GM19467 (cell line): ENCODE data around the gene C19orf33.

Experiments used
- ATAC-seq: cut with Tn5 transposase; IDR thresholded peaks from one replicate; pipeline ENCODE4 v1.9.1; 2021; ENCODE audit warnings: mild to moderate bottlenecking, moderate library complexity; ENCODE audit not compliant: unreplicated experiment

The C19orf33 gene

DNA sequence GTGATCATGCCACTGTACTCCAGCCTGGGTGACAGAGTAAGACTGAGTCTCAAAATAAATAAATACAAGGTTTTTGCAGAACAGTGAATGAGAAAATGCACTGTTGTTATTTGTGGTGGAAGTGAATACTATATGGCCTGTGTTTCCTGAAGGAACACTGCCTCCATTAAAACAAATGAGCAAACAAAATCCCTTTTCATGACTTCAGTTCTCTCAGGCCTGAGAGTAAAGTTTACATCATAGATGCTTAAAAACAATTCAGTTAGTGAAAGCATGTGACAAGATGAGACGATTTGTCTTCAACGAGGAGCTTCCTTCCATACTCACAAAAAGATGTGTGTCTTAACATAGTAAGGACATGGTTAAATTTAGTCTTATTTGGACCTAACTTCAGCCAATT is 25.3 kb upstream of the C19orf33 start:
- ATAC-seq = no peak

DNA sequence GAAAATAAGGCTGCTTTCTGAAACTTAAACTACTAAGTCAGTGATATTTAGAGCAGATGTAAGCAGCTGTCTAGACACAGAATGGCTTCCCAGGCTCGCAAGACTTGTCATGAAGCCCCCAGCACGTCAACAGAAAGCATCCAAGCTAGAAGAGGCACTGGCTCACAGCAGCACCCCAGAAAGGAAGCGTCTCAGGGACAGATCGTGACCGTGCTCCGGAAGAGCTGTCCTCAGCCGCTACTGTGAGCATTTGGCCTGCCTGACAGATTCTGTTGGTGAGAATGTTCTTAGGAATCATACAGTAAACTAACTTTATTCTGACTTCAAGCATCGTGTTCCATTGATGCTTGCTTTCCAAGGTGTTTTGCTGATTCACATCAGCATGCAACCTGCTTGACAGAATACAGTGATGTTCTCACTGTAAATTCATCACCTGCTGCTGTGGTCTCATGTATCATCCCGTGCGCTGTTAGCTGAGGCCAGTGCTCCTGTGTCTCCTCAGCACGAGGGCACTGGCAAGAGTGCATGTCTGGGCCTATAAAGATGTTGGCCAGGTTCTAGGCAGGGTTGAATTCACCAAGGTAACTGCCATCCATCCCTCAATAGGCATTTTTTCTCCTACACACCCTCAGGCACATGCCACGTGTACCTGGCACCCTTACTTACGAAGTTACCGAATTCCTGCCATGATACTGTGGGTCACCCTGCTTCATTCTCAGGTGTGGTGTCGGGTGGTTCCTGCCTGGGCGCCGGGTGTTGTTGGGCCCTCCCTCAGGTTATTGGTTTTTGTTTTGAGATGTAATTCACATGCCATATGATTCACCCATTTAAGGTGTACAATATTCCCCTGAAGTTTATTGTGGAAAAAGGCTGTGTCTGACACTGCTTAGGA is 23.8 kb upstream of the C19orf33 start:
- ATAC-seq = no peak

DNA sequence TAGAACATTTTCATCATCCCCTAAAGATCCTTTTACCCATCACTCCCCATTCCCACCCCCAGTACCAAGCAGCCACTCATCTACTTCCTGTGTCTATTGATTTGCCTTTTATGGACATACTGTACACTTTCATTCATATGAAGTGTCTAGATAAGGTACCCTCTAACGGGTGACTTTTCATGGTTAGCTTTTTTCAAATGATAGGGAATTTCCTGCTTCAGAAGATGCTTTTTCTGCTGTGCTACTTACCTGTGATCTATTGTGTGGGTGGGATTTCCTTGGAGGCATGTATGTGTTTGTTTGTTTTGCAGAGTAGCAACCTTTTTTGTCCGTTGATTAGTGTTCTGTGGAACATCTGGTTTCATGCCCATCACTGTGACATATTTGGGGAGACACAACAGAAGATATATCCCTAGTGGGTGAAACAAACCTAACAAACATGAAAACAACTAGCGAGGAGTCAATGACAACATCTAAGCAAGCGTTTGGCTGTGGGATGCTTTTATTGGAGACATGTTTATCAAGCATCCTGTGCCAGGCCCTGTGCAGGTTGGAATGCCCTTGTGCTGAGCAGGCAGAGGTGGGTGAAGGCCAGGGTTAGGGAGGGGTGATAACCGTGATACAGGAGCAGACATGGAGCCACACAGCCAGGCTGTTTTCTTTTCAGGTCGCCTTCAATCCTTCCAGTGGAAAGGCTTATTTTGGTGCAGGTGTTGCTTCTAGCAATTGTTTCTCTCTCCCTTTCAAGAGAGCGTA is 22.1 kb upstream of the C19orf33 start:
- ATAC-seq = no peak

DNA sequence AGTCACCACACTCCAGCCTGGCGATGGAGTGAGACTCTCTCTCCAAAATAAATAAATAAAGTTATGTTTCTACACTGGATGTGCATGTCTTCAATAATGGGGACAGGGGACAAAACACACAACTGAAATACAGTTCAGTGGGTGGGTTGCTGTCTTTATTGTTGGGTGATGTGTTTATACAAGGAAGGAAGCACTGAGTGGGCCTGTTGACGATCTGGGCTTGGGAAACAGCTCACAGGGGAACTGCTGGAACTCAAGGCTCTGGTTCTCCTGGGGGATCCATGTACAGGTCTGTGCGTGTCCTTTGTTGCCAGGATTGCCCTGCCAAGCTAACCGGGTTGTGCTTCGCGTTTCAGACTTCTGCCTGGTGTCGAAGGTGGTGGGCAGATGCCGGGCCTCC is 20.8 kb upstream of the C19orf33 start:
- no peak for ATAC-seq

DNA sequence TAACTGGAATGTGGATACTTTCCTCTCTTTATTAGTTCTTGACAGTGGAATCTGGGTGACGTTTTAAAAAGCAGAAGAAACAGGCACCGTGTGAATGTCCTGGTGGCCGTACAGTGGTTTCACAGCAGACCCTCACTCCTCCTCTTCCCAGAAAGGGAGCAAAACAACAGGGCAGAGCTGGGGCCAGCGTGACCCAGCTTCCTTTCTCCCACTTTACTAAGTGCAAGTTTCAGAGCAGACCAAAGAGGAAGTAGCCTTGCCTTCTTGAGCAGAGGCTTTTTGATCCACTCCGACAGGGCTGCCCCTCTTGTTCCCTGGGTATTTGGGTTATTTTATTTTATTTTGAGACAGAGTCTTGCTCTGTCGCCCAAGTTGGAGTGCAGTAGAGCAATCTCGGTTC is 19.6 kb upstream of the C19orf33 start:
- ATAC-seq = no peak

DNA sequence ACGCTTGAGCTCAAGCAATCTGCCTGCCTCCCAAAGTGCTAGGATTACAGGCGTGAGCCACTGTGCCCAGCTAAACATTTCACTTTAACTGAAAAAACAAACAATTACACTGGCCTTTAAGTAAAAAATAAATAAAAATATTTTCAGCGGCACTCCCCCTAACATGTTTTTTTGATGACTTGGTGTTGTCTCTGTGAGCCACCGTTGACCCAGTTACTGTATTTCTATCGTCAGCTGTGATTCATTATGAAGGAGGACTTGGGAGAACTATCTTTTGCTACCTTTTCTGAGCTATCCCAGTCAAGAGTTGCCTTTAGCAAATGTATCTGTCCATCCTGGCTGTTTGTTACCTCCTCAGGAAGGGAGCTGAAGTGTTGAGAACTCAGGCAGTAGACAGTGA is 18.5 kb upstream of the C19orf33 start:
- no peak for ATAC-seq

DNA sequence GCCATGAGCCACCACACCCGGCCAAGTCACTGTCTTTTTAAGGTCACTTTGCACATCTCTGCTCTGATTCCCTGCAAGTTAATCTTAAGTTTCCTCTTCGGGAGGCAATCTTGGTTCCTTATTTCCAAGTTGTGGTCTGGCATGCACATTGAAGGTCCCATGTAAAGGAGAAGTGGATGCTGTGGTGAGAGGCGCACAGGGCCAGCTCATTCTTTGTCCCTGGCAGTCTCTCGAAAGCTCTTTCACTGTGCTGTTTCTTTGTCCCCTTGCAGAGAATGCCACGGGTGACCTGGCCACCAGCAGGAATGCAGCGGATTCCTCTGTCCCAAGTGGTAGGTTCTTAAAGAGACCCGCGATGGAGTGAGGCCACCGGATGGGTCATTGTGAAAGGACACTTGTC is 16.4 kb upstream of the C19orf33 start:
- ATAC-seq = no peak

DNA sequence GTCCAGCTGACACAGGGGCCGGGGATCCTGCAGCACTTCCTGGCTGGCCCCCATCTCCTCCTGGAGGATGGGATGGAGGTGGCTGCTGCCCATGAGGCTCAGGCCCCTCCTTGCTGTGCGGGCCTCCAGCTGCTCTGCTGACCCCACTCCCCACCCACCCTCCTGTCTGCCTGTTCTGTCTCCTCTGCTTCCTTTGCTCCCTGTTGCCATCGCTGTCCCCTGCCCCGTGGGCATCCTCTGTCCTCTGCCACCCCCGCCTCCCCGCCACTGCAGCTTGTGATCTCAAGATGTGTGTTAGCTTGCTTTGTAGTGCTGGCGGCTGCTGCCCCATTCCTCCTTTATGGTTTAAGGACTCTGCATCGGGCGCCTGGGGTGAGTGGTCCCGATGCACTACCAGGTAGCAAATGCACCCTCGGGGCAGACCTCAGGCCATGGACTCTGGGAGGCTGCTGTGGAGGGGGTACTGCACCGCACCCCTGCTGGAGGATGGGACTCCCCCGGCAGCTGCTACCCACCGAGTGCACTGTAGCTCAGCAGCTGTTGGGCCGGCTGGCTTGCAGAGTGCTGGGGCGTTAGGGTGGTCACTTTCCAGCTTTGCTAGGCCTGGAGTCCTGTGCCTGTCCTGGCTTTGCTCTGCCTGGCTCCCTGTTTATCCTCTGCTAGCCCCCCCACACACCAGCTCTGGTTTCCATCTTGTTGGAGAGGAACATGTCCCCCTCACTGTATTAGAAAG is 15.8 kb upstream of the C19orf33 start:
- ATAC-seq = no peak

DNA sequence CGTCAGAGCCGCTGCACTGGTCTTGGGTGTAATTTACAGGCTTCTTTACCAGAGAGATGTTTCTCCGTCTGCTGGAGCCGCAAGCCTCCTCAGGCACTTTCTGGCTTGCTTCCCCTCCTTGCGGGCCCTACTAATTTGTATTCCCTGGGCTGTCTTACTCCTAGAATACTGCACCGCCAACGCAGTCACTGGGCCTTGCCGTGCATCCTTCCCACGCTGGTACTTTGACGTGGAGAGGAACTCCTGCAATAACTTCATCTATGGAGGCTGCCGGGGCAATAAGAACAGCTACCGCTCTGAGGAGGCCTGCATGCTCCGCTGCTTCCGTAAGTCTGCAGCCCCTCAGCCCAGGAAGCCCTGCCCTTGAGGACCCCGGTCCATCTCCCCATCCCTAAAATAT is 14.1 kb upstream of the C19orf33 start:
- no peak for ATAC-seq

DNA sequence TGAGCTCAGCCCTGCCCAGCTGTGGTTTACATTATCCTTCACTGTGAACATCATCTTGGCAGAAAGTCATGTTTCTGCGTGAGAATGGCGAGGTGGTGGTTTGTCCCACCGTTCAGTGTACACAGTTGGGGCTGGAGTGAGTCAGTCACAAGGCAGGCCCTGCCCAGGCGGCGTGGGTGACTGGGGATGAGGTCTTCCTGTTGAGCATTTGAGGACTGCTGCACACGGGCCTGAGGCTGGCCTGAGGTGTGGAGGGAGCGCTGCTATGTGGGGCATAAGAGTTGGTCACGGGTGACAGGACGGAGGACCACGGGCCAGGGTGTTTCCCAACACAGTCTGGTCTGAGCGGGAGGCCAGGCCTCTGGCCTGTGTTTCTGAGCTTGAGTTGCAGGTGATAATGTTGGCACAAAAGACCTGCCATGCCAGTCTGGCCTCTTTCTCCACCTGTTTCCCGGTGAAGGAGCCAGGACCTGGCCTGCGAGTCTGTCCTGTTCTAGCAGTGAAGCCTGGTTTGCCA is 13.4 kb upstream of the C19orf33 start:
- no peak for ATAC-seq

DNA sequence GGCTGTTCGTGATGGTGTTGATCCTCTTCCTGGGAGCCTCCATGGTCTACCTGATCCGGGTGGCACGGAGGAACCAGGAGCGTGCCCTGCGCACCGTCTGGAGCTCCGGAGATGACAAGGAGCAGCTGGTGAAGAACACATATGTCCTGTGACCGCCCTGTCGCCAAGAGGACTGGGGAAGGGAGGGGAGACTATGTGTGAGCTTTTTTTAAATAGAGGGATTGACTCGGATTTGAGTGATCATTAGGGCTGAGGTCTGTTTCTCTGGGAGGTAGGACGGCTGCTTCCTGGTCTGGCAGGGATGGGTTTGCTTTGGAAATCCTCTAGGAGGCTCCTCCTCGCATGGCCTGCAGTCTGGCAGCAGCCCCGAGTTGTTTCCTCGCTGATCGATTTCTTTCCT is 12.2 kb upstream of the C19orf33 start:
- ATAC-seq = no peak

DNA sequence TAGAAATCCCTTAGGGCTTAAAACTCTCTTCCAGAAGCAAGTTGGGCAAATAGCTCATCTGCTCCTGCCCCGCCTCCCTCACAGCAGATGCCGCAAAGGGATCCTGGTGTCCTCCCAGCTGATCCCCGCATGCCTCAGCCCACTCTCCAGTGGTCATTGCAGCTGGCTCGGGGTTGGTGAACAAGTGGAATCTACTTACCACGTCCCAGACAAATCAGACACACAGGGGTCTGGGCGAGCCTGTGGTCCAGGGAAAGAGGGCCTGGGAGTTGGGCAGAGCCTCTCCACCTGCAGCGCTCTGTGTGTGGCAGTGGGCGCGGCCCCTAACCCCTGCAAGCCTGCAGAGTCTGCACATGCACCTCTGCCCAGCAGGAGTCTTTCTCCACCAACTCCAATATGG is 10.8 kb upstream of the C19orf33 start:
- no peak for ATAC-seq

DNA sequence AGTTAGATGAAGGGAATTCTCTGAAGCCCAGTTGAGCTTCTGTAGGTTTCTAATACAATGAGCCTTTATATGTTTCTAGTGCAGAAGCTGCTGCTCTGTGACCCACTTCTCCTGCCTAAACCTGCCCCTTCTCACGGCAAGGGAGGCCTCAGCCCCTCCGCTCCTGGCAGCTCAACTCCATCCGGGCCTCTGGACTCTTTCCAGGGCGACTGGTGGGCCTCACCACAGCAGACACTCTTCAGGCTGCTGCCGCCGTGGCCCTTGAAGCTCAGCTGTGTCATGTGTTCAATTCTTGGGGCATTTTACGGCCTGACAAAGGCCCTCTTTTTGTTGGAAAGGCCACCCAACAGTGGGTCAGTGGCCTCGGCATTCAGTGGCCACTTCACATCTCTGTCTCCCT is 10.0 kb upstream of the C19orf33 start:
- no peak for ATAC-seq

DNA sequence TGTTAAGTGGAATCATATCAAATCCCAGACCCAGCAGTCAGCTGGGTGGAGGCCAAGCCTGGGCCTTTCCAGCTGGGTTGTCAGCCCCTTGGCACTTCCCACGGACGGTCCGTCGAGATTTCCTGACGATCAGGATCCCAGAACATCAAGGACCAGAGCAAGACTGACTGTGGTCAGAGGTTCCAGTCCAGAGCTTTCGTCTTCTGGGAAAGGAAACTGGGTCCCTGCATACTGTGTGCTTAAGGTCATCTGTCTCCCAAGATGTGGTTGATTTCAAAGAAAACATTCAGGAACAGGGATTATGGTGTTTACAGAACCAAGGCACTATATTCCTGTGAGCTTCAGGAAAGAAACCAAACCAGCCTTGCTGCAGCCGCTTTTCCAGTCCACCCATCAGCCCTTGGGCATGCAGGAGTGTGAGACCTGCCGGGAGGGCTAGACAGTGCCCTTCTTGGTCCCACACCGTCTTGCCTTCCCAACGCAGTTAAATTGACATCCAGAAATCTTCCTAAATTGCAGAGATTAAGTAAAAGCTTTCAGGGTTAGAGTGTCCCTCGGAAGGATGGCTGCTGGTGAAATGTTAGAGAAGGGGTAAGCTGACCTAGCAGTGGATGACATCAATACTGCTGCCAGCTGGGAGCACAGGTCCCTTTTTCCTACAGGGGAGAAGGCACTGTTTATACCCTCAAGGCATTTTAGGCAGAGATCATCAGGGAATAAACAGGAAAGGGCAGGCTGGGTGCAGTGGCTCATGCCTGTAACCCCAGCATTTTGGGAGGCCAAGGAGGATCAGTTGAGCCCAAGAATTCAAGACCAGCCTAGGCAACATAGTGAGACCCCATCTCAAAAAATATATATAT is 5.0 kb upstream of the C19orf33 start:
- no peak for ATAC-seq

DNA sequence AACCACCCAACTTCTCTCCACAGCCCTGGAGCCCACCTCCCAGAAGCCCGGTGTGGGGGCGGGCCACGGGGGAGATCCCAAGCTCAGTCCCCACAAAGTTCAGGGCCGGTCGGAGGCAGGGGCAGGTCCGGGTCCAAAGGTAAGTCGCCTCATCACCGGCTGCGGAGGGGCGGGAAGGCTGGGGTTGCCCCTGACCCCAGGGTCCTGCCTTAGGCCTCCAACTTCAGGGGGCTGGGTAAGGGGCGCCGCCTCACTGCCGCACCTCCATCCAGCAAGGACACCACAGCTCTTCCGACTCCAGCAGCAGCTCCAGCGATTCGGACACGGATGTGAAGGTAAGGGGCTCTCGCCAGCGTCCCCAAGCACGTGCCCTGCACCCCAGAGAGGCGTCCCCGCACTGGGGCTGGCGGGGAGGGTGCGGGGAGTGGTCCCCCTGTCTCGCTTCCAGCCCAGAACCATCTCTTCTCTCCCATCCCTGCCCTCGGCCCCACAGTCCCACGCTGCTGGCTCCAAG is 358 bp downstream of the C19orf33 start:
- ATAC-seq = no peak

DNA sequence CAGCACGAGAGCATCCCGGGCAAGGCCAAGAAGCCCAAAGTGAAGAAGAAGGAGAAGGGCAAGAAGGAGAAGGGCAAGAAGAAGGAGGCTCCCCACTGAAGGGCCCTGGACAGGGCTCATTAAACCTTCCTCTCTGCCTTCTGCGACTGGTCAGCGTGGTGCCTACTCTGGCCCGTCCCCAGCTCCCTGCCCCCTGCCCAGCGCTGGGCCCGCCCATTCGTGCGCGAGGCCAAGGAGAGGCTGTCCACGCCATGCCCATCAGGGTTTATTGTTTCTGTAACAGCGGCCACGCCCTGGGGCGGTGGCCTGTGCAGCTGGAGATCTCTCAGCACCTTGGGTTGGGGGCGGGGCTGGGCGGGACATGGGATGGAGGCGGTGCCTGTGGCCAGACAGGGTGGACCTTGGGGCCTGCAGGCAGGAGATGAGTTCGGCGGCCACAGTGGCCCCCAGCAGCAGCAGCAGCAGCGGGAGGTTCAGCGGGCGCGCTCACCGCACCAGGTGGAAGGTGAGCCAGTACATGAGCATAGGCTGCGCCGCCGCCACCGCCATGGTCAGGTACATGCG is 897 bp downstream of the C19orf33 start:
- no peak for ATAC-seq

DNA sequence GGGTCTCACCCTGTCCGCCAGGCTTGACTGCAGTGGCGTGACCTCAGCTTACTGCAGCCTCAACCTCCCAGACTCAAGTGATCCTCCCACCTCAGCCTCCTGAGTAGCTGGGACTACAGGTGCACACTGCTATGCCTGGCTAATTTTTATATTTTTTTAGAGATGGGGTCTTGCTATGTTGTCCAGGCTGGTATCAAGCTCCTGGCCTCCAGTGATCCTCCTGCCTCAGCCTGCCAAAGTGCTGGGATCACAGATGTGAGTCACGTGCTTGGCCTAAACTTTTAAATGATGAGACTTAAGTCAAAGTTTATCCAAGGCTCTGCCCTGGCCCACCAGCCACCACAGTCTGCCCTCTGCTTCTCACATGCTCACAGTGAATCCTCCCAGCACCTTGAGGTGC is 2.2 kb downstream of the C19orf33 start:
- no peak for ATAC-seq

DNA sequence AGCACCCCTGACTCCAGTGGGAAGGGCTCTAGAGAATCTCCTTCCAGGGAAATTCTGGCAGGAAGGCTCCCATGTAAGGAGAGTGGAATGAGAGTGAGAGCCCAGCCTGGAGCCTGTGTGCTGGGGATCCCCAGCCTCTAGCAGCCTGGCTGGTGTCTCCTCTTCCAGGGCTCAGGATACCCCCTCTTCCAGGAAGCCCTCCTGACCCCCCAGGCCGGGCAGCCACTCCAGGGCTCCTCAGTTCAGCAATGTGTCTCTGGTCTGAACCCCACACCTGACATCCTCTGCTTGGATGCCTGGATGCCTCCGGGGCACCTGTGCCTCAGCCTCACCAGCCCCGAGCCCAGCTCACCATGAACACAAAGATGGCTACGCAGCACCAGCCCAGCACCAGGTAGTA is 3.0 kb downstream of the C19orf33 start:
- no peak for ATAC-seq

DNA sequence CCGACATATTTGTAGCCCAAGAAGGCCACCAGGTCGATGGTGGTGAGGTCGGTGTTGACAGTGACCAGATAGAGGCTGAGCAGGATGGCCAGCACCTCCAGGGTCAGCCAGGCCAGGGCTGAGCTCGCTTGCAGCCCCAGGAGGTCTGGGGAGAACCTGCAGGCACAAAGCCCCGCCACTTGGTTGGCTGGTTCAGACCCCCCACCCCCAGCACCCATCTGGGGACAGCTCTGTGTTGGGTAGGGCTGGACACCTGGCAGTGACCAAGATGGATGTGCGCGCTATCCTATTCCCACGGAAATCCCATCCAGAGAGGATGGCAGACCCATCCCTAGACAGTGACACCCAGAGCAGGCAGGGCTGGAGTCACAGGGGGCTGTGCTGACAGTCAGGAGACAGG is 3.5 kb downstream of the C19orf33 start:
- no peak for ATAC-seq
